ENCODE results near the gene STRAP.
A peak's percentile ranks its signal among the peaks of the same experiment; 100 is the strongest.
"Not testable (repeated sequence)": the region's sequence is repeated elsewhere in the genome, so short reads cannot be mapped to it uniquely, and the experiment has no call there.

STRAP gene

GRCh38 chr12:15887043-15887817 is 5.0 kb downstream of the STRAP start:
- H3K4me1 Mint-ChIP-seq (ENCODE audit: low read depth), result peaks cover 61% of the 10 kb centered on the region
- H3K4me3 Mint-ChIP-seq, result no peak overlapping the region
- peaks cover 92% of the 10 kb centered on the region for H3K36me3 Mint-ChIP-seq (ENCODE audit: low read depth)
- no peak overlapping the region for H3K27ac Mint-ChIP-seq
- no peaks in the 10 kb centered on the region for H3K27me3 Mint-ChIP-seq
- no peaks in the 10 kb centered on the region for H3K9me3 Mint-ChIP-seq
- no peak for DNase-seq

GRCh38 chr12:15892645-15893259 is 10.6 kb downstream of the STRAP start:
- Mint-ChIP-seq H3K27me3 (no peaks in the 10 kb centered on the region), H3K36me3 (ENCODE audit: low read depth) (peaks cover 81% of the 10 kb centered on the region)

GRCh38 chr12:15893260-15893659 is 11.1 kb downstream of the STRAP start:
- Mint-ChIP-seq H3K9me3 (no peaks in the 10 kb centered on the region), H3K36me3 (ENCODE audit: low read depth) (peaks cover 80% of the 10 kb centered on the region), H3K4me3 (no peak overlapping the region), H3K27me3 (no peaks in the 10 kb centered on the region), H3K4me1 (ENCODE audit: low read depth) (peaks cover 20% of the 10 kb centered on the region), H3K27ac (no peak overlapping the region)
- DNase-seq, result no peak

More at GRCh38 chr12:15892645-15893259, 10.6 kb downstream of the STRAP start:
- peaks cover 22% of the 10 kb centered on the region for H3K4me1 Mint-ChIP-seq (ENCODE audit: low read depth)
- DNase-seq, result no peak
- no peaks in the 10 kb centered on the region for H3K9me3 Mint-ChIP-seq
- H3K4me3 Mint-ChIP-seq, result no peak overlapping the region
- no peak overlapping the region for H3K27ac Mint-ChIP-seq

GRCh38 chr12:15896867-15897266 is 14.7 kb downstream of the STRAP start:
- H3K27me3 Mint-ChIP-seq, result no peaks in the 10 kb centered on the region
- peak overlapping the region; percentile 74 for H3K27ac Mint-ChIP-seq
- peaks cover 8% of the 10 kb centered on the region for H3K4me1 Mint-ChIP-seq (ENCODE audit: low read depth)
- peaks cover 69% of the 10 kb centered on the region for H3K36me3 Mint-ChIP-seq (ENCODE audit: low read depth)
- DNase-seq, result no peak
- no peaks in the 10 kb centered on the region for H3K9me3 Mint-ChIP-seq
- no peak overlapping the region for H3K4me3 Mint-ChIP-seq

GRCh38 chr12:15897433-15897832 is 15.2 kb downstream of the STRAP start:
- no peak for DNase-seq
- Mint-ChIP-seq H3K4me3 (no peak overlapping the region), H3K9me3 (no peaks in the 10 kb centered on the region), H3K27me3 (no peaks in the 10 kb centered on the region), H3K27ac (no peak overlapping the region), H3K36me3 (ENCODE audit: low read depth) (peaks cover 66% of the 10 kb centered on the region), H3K4me1 (ENCODE audit: low read depth) (peaks cover 8% of the 10 kb centered on the region)

GRCh38 chr12:15899282-15899870 is 17.2 kb downstream of the STRAP start:
- H3K36me3 Mint-ChIP-seq (ENCODE audit: low read depth), result peaks cover 52% of the 10 kb centered on the region
- H3K4me3 Mint-ChIP-seq, result no peak overlapping the region
- H3K27ac Mint-ChIP-seq, result peak overlapping the region; percentile 53
- no peaks in the 10 kb centered on the region for H3K27me3 Mint-ChIP-seq
- H3K9me3 Mint-ChIP-seq, result no peaks in the 10 kb centered on the region
- peaks cover 8% of the 10 kb centered on the region for H3K4me1 Mint-ChIP-seq (ENCODE audit: low read depth)
- DNase-seq, result no peak

GRCh38 chr12:15904378-15904920 is 22.3 kb downstream of the STRAP start:
- Mint-ChIP-seq H3K27ac (no peak overlapping the region), H3K36me3 (ENCODE audit: low read depth) (peaks cover 11% of the 10 kb centered on the region), H3K4me1 (ENCODE audit: low read depth) (no peaks in the 10 kb centered on the region), H3K27me3 (no peaks in the 10 kb centered on the region), H3K9me3 (no peaks in the 10 kb centered on the region), H3K4me3 (no peak overlapping the region)
- no peak for DNase-seq

GRCh38 chr12:15910468-15910863 is 28.3 kb downstream of the STRAP start:
- no peak overlapping the region for H3K27ac Mint-ChIP-seq

GRCh38 chr12:15910864-15911721 is 28.9 kb downstream of the STRAP start, which contains the start of gene DERA:
TSS of gene DERA (plus strand) at chr12:15911332. CDS start at chr12:15911384, 52 bp downstream.
- no peaks in the 10 kb centered on the region for H3K27me3 Mint-ChIP-seq
- peak within 1 kb of the TSS; percentile 90 for H3K27ac Mint-ChIP-seq
- H3K36me3 Mint-ChIP-seq (ENCODE audit: low read depth), result peaks cover 8% of the 10 kb centered on the region
- H3K4me1 Mint-ChIP-seq (ENCODE audit: low read depth), result peaks cover 23% of the 10 kb centered on the region
- H3K9me3 Mint-ChIP-seq, result no peaks in the 10 kb centered on the region
- peak within 1 kb of the TSS; percentile 90 for H3K4me3 Mint-ChIP-seq
- DNase-seq, result peak; percentile 80

More at GRCh38 chr12:15910468-15910863, 28.3 kb downstream of the STRAP start:
- H3K4me1 Mint-ChIP-seq (ENCODE audit: low read depth), result peaks cover 23% of the 10 kb centered on the region
- H3K9me3 Mint-ChIP-seq, result no peaks in the 10 kb centered on the region
- H3K36me3 Mint-ChIP-seq (ENCODE audit: low read depth), result peaks cover 8% of the 10 kb centered on the region
- DNase-seq, result no peak
- peak overlapping the region; percentile 90 for H3K4me3 Mint-ChIP-seq
- no peaks in the 10 kb centered on the region for H3K27me3 Mint-ChIP-seq

GRCh38 chr12:15911931-15912330 is 29.7 kb downstream of the STRAP start:
- not testable (repeated sequence) for H3K27me3 Mint-ChIP-seq; DNase-seq; H3K36me3 Mint-ChIP-seq (ENCODE audit: low read depth); H3K9me3 Mint-ChIP-seq
- Mint-ChIP-seq H3K4me3 (peak overlapping the region; percentile 90), H3K4me1 (ENCODE audit: low read depth) (peaks cover 24% of the 10 kb centered on the region), H3K27ac (peak overlapping the region; percentile 90)

GRCh38 chr12:15914131-15914530 is 31.9 kb downstream of the STRAP start:
- peaks cover 29% of the 10 kb centered on the region for H3K4me1 Mint-ChIP-seq (ENCODE audit: low read depth)
- H3K36me3 Mint-ChIP-seq (ENCODE audit: low read depth), result peaks cover 11% of the 10 kb centered on the region
- not testable (repeated sequence) for H3K27me3 Mint-ChIP-seq, H3K27ac Mint-ChIP-seq, H3K9me3 Mint-ChIP-seq, DNase-seq, H3K4me3 Mint-ChIP-seq

- DNase-seq, result no peak
- H3K27me3 Mint-ChIP-seq, result no peaks in the 10 kb centered on the region
- peaks cover 10% of the 10 kb centered on the region for H3K4me1 Mint-ChIP-seq (ENCODE audit: low read depth)
- peaks cover 5% of the 10 kb centered on the region for H3K36me3 Mint-ChIP-seq (ENCODE audit: low read depth)
- H3K27ac Mint-ChIP-seq, result no peak overlapping the region
- no peaks in the 10 kb centered on the region for H3K9me3 Mint-ChIP-seq
- H3K4me3 Mint-ChIP-seq, result no peak overlapping the region
Measured at GRCh38 chr12:15918066-15918465, 35.9 kb downstream of the STRAP start.

GRCh38 chr12:15919418-15919817 is 37.2 kb downstream of the STRAP start:
- Mint-ChIP-seq H3K27me3 (no peaks in the 10 kb centered on the region), H3K9me3 (no peaks in the 10 kb centered on the region), H3K4me3 (no peak overlapping the region), H3K36me3 (ENCODE audit: low read depth) (peaks cover 5% of the 10 kb centered on the region), H3K27ac (no peak overlapping the region), H3K4me1 (ENCODE audit: low read depth) (peaks cover 12% of the 10 kb centered on the region)
- DNase-seq, result no peak

- Mint-ChIP-seq H3K4me1 (ENCODE audit: low read depth) (peaks cover 7% of the 10 kb centered on the region), H3K36me3 (ENCODE audit: low read depth) (peaks cover 3% of the 10 kb centered on the region), H3K4me3 (no peak overlapping the region), H3K9me3 (no peaks in the 10 kb centered on the region), H3K27ac (no peak overlapping the region), H3K27me3 (no peaks in the 10 kb centered on the region)
- DNase-seq, result no peak
Measured at GRCh38 chr12:15924956-15925355, 42.8 kb downstream of the STRAP start.

Data from activated T-cell treated with anti-CD3 and anti-CD28 coated beads, Interleukin-2, amount 50 U/mL, for 24 hours (primary cell).